Suprapubic skin (tissue), 4 donors: ENCODE measurements around the gene FMO1. TPM values are rescaled to one million over a fixed set of nuclear protein-coding genes. Genes with fewer than 3 reads are reported as not detected.

Source experiments
- DNase-seq, 2 donors: peaks; one replicate each; pipeline ENCODE4 v3.0.0-alpha.2; 2019; ENCODE audit warnings: low spot score in 2 of 2
- H3K27ac ChIP-seq: fragments of 200-600 bp; sonication (generic); one replicate; pipeline ENCODE4 v1.5.1; 2019
- H3K27me3 ChIP-seq: fragments of 200-600 bp; sonication (generic); one replicate; pipeline ENCODE4 v1.5.1; 2019
- H3K36me3 ChIP-seq: fragments of 200-600 bp; sonication (generic); one replicate; pipeline ENCODE4 v1.5.1; 2019
- H3K4me1 ChIP-seq: fragments of 200-600 bp; sonication (generic); one replicate; pipeline ENCODE4 v1.5.1; 2019
- H3K4me3 ChIP-seq: fragments of 200-600 bp; sonication (generic); one replicate; pipeline ENCODE4 v1.5.1; 2019; ENCODE audit warnings: mild to moderate bottlenecking
- H3K9me3 ChIP-seq: fragments of 200-600 bp; sonication (generic); one replicate; pipeline ENCODE4 v1.5.1; 2019
- CTCF ChIP-seq, 2 donors: fragments of 200-600 bp in 1 of 2; fragments of 450-650 bp in 1 of 2; sonication (generic) in 1 of 2; IDR thresholded peaks; one replicate each; pipeline ENCODE4 v1.5.1; 2016 to 2019; ENCODE audit warnings: antibody characterized with exemption in 2 of 2, mild to moderate bottlenecking in 1 of 2, moderate library complexity in 1 of 2
- EP300 ChIP-seq: sonication (generic); formaldehyde crosslinking; IDR thresholded peaks from one replicate; pipeline ENCODE4 v1.6.1; 2017; ENCODE audit warnings: antibody characterized with exemption
- POLR2A ChIP-seq, 2 donors: fragments of 450-650 bp; IDR thresholded peaks; one replicate each; pipeline ENCODE4 v1.6.1; 2017; ENCODE audit warnings: antibody characterized with exemption in 2 of 2, mild to moderate bottlenecking in 2 of 2, moderate library complexity in 2 of 2
- POLR2AphosphoS5 ChIP-seq, 3 donors: sonication (generic); formaldehyde crosslinking; IDR thresholded peaks; one replicate each; pipeline ENCODE4 v1.6.1; 2017; ENCODE audit warnings: antibody characterized with exemption in 3 of 3
- WGBS: methylation state at CpG from one replicate; pipeline ENCODE4 v1.1.5; 2018; 5-methylcytosine and 5-hydroxymethylcytosine counted together
- total RNA-seq, 4 donors: library from RNA; depleted of rRNA; stranded (reverse); fragments of >200 nt; gene quantifications; one replicate each; pipeline ENCODE4 v1.1.0, GENCODE V29; 2016

The FMO1 gene
- total RNA-seq, 4 donors from 2014 or later, result 3.1 to 15.5 (median 14.4) TPM

GRCh38 chr1:171257607-171258076 lies 9.3 kb downstream of the FMO1 start:
- TF ChIP-seq POLR2AphosphoS5 (IDR thresholded peaks at IDR 0.05) (no peak), POLR2A (IDR thresholded peaks at IDR 0.05) (no peak), EP300 (no peak), CTCF (IDR thresholded peaks at IDR 0.05) (no peak)
- peak overlapping the region; percentile 16 for H3K27ac ChIP-seq
- peaks cover 29% of the 10 kb centered on the region for H3K4me1 ChIP-seq
- DNase-seq, result no peak
- H3K36me3 ChIP-seq, result no peaks in the 10 kb centered on the region
- no peaks in the 10 kb centered on the region for H3K9me3 ChIP-seq
- no peaks in the 10 kb centered on the region for H3K27me3 ChIP-seq
- 28% methylated on average over 5 of the region's 5 CpGs for whole genome bisulfite sequencing
- no peak overlapping the region for H3K4me3 ChIP-seq

- no peak for DNase-seq
- Histone ChIP-seq H3K36me3 (no peaks in the 10 kb centered on the region), H3K4me1 (peaks cover 34% of the 10 kb centered on the region), H3K4me3 (no peak overlapping the region), H3K27ac (peak overlapping the region; percentile 32), H3K27me3 (no peaks in the 10 kb centered on the region), H3K9me3 (no peaks in the 10 kb centered on the region)
- no peak for TF ChIP-seq POLR2AphosphoS5 (IDR thresholded peaks at IDR 0.05)
- WGBS, result 50% methylated on average over 3 of the region's 3 CpGs
Measured at GRCh38 chr1:171258429-171258828, 10.1 kb downstream of the FMO1 start.

- Histone ChIP-seq H3K9me3 (no peaks in the 10 kb centered on the region), H3K27ac (peak overlapping the region; percentile 32), H3K36me3 (no peaks in the 10 kb centered on the region), H3K4me1 (peaks cover 35% of the 10 kb centered on the region), H3K27me3 (no peaks in the 10 kb centered on the region), H3K4me3 (no peak overlapping the region)
- 44% methylated on average over 2 of the region's 2 CpGs for WGBS
- no peak for DNase-seq
- TF ChIP-seq EP300 (no peak), POLR2AphosphoS5 (IDR thresholded peaks at IDR 0.05) (no peak), POLR2A (IDR thresholded peaks at IDR 0.05) (no peak), CTCF (IDR thresholded peaks at IDR 0.05) (no peak)
Measured at GRCh38 chr1:171258943-171259342, 10.6 kb downstream of the FMO1 start.

GRCh38 chr1:171261336-171261735 lies 13.0 kb downstream of the FMO1 start:
- no peak overlapping the region for H3K27ac ChIP-seq

GRCh38 chr1:171263901-171264300 lies 15.6 kb downstream of the FMO1 start:
- Histone ChIP-seq H3K4me3 (no peak overlapping the region), H3K27me3 (no peaks in the 10 kb centered on the region), H3K9me3 (no peaks in the 10 kb centered on the region), H3K27ac (no peak overlapping the region), H3K36me3 (no peaks in the 10 kb centered on the region), H3K4me1 (peaks cover 18% of the 10 kb centered on the region)
- DNase-seq, result no peak
- no peak for TF ChIP-seq POLR2A (IDR thresholded peaks at IDR 0.05)
- TF ChIP-seq POLR2AphosphoS5 (IDR thresholded peaks at IDR 0.05), result no peak
- WGBS, result 39% methylated on average over 2 of the region's 2 CpGs

More at GRCh38 chr1:171261336-171261735, 13.0 kb downstream of the FMO1 start:
- DNase-seq, result no peak
- 77% methylated on average over 4 of the region's 4 CpGs for WGBS
- no peaks in the 10 kb centered on the region for H3K36me3 ChIP-seq
- no peaks in the 10 kb centered on the region for H3K27me3 ChIP-seq
- no peak for TF ChIP-seq EP300
- no peak for TF ChIP-seq POLR2A (IDR thresholded peaks at IDR 0.05)
- TF ChIP-seq CTCF (IDR thresholded peaks at IDR 0.05), result no peak
- TF ChIP-seq POLR2AphosphoS5 (IDR thresholded peaks at IDR 0.05), result no peak
- no peaks in the 10 kb centered on the region for H3K9me3 ChIP-seq
- H3K4me1 ChIP-seq, result peaks cover 33% of the 10 kb centered on the region
- no peak overlapping the region for H3K4me3 ChIP-seq

- no peak for DNase-seq
- no peak overlapping the region for H3K4me3 ChIP-seq
- TF ChIP-seq CTCF (IDR thresholded peaks at IDR 0.05) (no peak), POLR2A (IDR thresholded peaks at IDR 0.05) (no peak), POLR2AphosphoS5 (IDR thresholded peaks at IDR 0.05) (no peak), EP300 (no peak)
- H3K27ac ChIP-seq, result no peak overlapping the region
- peaks cover 18% of the 10 kb centered on the region for H3K4me1 ChIP-seq
- no peaks in the 10 kb centered on the region for H3K36me3 ChIP-seq
- 58% methylated on average over 2 of the region's 2 CpGs for WGBS
- H3K27me3 ChIP-seq, result no peaks in the 10 kb centered on the region
- no peaks in the 10 kb centered on the region for H3K9me3 ChIP-seq
Measured at GRCh38 chr1:171265686-171266085, 17.4 kb downstream of the FMO1 start.
